HG02759 (cell line): ENCODE results near the gene HOXA4.

ENCODE experiments used
- ATAC-seq: cut with Tn5 transposase; IDR thresholded peaks from one replicate; pipeline ENCODE4 v1.9.1; 2021; ENCODE audit warnings: mild to moderate bottlenecking, moderate library complexity; ENCODE audit not compliant: unreplicated experiment

HOXA4 gene

DNA sequence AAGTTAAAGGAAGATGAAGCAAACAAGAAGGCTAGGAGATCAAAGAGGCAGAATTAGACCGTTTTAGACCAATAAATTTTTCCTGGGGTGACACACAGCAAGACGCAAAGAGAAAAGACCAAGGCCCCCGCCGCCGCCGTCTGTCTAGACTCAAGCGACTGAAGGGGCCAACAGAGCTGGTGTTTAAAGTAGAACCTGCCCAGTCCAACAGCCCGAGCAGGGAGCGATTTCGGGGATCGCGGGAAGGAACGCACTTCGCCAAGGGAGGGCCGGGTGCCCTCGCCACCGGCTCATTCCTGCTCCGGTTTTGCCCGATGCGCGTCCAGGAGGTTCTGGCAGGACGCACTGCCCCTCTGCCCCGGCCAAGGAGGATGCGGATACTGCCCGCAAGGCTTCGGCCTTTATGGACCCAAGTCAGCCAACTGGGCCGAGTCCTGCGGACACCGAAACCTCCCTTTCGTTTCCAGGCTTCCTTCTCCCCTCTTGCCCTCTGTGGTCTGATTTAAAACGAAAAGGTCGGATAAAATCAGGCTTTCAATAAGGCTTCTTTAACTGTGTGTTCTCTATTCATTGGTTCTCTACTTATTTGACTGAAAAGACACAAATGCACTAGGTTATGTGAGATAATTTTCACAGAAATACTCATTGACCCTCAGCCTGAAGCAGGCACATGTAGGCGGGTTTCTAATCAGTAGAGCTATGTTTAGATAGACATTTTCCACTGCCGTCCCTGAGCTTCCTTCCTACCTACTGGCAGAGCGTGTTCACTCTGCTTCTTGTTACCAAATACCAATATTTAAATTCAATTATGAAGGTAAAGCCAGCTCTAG, 28.1 kb upstream of the HOXA4 start:
- no peak for ATAC-seq

- ATAC-seq = no peak
Measured at GRCh38 chr7:27157702-27158431, 27.3 kb upstream of the HOXA4 start.

DNA sequence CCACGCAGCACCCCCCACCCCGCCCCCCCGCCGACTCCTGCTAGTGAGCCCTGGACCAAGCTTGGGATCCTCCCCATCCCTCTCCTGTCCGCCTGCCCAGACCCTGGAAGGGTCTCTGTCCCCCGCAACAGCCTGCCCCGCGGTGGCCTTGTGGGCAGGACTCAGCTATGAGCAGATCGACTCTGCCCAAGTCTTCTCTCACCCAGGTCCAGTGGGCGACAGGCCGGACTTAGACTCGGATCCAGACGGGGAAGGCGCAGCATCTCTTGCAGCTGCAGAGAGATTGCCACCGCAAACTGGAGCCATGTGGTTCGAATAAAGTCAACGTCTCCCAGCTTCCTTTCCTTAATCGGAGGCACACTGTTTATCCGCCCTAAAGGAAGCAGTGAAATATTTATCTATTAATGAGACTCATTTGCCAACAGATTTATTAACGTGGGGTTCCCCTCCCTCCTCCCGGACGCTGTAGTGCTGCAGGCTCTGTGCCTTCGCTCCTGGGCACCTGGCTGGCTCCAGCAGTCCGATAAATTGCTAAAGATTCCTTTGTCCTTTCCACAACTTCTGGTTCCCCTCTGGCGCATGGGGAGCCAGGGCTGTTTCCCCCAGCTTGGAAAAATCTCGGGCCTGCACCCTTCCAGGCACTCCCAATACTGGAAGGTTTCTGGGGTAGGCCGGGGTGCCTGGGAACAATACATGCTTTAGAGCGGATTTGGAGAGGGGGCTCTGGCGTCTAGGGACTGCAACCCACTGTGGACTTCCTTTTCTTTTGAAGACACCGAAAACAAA, 26.6 kb upstream of the HOXA4 start:
- ATAC-seq = no peak

- no peak for ATAC-seq
Measured at GRCh38 chr7:27156508-27156898, 25.9 kb upstream of the HOXA4 start, which contains the start of gene HOXA7. Gene HOXA7, minus strand, starts transcription at chr7:27156675. Its CDS starts 130 bp downstream, at chr7:27156545.

GRCh38 chr7:27155816-27156507, 25.4 kb upstream of the HOXA4 start:
- ATAC-seq = no peak

- ATAC-seq = no peak
Measured at GRCh38 chr7:27154901-27155815, 24.6 kb upstream of the HOXA4 start.

DNA sequence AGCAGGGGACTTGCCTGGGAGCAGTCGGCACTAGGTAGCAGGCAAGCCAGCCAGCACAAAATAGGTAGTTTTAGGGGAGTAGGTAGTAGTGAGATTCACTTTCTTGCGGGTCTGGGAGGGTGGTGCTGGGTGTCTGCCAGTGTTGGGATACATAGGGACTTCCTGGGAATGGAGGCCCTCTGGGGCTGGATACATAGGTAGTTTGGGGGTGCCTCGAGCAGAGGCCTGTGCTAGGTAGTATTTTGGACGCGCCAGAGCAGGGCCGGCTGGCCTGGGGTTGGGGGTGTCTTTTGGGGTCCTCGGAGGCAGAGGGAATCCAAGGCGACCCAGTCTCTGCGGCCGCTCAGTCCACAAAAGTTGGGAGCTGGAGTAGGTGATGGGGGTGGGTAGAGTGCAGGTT, 23.8 kb upstream of the HOXA4 start:
- no peak for ATAC-seq

DNA sequence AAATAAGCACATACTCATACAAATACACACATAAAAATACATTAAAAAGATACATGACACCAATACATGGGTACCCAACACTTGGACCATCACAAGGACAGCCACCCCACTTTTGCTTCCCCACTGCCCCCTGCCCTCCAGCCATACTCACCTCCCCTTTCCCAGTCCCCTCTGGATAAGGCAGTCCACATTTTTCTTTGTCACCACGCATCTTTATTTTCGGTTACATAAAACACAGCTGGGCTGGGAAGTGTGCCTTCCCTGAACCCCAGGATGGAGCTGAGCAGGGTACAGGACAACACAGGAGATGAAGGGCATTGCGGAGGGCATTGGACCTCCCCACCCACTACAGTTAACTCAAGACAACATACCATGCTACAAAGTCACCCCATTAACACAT, 23.0 kb upstream of the HOXA4 start:
- no peak for ATAC-seq

DNA sequence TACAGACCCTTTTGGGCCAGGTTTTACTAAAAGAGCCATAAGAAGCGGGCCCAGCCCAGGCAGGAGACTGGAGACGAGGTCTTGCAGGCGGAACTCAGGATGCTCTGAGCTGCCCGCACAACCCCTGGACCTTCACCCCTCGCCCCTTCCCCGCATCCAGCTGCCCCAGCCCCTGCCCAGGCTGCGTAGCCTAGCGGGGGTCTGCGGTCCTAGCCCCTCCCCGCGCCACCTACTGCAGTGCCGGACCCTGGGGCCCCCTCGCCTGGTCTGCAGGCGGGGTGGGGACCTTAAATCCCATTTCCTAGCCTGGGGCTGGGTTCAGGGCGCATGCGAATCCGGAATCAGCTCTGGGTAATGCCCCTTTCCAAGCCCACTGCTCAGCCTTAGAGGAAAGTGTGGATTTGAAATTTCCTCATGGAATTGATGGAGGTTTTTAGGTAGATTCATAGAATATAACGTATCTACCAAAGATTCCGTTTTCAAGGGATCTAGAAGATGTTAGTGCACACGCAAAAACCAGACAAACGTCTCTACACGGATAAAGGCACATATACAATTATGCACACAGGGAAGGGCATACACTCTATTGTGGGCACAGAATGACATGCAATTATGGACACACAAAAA, 22.4 kb upstream of the HOXA4 start:
- ATAC-seq = no peak

GRCh38 chr7:27151931-27152815, 21.6 kb upstream of the HOXA4 start, which contains the start of gene HOXA3:
Gene HOXA3, minus strand, starts transcription at chr7:27152583. Its CDS starts 41,943 bp downstream, at chr7:27110640.
- no peak for ATAC-seq

DNA sequence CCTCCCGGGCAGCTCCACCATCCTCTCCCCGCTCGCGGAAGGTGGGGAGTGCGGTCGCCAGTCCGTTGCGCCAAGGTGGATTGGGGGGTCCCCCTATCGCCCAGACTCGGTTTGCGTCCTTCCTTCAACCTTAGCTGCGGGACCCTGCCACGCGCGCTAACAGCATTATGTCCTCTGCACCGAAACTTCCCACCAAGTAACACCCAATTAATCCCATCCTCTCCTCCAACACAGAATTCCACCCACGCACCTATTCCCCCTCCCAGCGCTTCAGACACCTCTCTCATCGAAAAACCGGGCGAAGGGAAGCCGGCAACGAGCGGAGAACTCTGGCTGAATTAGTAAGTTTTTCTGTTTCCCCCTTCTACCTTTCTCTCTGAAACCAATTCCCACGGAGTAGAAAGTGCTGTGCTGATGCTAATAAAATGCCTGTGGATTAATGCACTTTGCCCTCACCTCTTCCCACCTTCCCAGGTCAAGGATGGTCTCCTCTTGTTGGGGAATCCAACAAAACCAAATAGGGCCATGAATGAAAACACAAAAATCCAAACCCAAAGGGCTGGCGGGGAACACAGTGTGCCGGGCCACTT, 20.9 kb upstream of the HOXA4 start:
- no peak for ATAC-seq

DNA sequence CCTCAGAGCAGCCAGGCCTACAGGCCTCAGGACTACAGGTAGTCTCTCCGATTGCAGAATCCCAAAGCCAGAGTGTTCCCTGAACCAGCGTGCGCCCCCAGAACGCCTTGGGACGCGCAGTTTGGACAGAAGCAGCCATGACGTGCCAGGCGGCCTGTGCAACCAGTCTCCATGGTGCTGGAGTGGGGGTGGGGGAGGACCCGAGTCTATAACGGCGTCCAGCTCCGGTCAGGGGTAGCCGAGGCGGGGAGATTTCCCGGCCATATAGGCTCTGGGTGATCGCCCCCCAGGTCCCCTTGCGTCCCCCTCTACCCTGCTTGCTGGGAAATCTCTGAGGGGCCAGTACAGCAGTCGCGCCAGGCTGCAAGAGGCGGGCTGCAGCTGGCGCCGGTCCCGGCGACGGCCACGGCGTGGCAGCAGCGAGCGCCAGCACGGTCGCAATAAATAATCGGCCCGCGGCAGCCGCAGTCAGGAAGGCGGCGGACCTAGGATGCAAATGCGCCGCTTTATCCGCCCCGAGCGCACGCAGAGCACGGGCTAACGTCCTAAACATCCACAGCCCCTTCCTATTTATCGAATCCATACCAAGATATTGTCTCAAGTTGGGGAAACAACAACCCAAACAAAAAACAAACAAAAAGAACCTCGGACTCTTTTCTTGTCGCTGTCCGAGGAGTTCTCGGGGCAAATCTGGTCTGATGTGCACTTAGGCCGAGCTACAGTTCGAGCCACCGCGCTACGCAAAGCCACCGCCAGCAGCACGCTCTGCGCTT, 20.2 kb upstream of the HOXA4 start:
- ATAC-seq = peak; percentile 86

- ATAC-seq = no peak
Measured at GRCh38 chr7:27149842-27150567, 19.4 kb upstream of the HOXA4 start.

- no peak for ATAC-seq
Measured at GRCh38 chr7:27148756-27149641, 18.4 kb upstream of the HOXA4 start.

DNA sequence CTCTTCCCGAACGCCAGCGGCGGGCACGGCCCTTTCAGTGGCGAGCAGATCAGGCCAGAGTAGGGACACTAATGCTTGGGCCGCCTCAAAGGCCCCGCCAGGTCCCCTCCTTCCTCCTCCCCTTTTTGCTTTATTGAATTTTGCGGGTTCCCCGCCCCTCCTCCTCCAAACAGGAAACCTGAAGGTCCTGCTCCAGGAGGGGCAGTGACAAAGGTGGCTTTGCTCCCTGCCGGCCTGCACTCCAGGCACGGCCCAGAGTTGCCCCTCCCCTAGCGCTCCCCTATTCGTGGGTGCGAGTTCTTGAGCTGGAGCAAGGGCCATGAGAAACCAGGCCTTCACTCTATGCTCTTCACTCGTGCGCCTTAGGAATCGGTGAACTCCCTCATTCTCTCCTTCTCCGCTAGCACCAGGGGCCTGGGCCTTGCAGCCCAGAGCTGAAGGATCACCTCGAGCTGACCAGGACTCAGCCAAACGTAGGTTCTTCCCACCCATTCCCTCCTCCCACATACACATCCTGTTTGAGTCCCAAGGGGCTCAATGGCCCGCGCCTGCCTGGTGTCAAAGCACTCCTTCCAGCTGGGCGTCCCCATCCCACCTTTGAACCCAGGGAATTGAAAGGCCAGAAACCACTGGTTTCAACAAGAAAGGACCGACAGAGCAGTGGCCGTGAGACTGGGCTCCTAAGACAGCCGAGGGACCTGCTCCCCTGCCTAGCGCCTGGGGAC, 17.6 kb upstream of the HOXA4 start:
- ATAC-seq = no peak
